ENCODE measurements around the gene ARFGEF2. TPM values are rescaled to one million over a fixed set of nuclear protein-coding genes. Genes with fewer than 3 reads are reported as not detected.

The ARFGEF2 gene
- total and polyA plus RNA-seq, 4 donors = 10.3 to 51.3 (median 16.6) TPM

GRCh38 chr20:48897305-48898010, 24.1 kb upstream of the ARFGEF2 start:
- Histone ChIP-seq H3K4me3 (ENCODE audit: low read depth in 1 of 3, low read length in 3 of 3) (no peak overlapping the region), H3K27ac (ENCODE audit: low read depth in 1 of 2, low read length in 2 of 2) (no peak overlapping the region), H3K36me3 (ENCODE audit: control insufficient read depth in 4 of 4, insufficient read depth in 3 of 4, low read depth in 1 of 4, low read length in 3 of 4) (no peaks in the 10 kb centered on the region), H3K9ac (ENCODE audit: low read depth in 1 of 2, low read length in 2 of 2) (no peak overlapping the region), H3K27me3 (ENCODE audit: control insufficient read depth in 4 of 4, insufficient read depth in 4 of 4, low read length in 3 of 4) (no peaks in the 10 kb centered on the region), H3K4me1 (ENCODE audit: control insufficient read depth in 4 of 4, insufficient read depth in 4 of 4, low read length in 3 of 4) (no peaks in the 10 kb centered on the region), H3K9me3 (ENCODE audit: control insufficient read depth in 4 of 4, low read length in 3 of 4) (no peaks in the 10 kb centered on the region)
- no peak for TF ChIP-seq TAF1 (conservative IDR thresholded peaks at IDR 0.05)
- TF ChIP-seq, protein P1, sequence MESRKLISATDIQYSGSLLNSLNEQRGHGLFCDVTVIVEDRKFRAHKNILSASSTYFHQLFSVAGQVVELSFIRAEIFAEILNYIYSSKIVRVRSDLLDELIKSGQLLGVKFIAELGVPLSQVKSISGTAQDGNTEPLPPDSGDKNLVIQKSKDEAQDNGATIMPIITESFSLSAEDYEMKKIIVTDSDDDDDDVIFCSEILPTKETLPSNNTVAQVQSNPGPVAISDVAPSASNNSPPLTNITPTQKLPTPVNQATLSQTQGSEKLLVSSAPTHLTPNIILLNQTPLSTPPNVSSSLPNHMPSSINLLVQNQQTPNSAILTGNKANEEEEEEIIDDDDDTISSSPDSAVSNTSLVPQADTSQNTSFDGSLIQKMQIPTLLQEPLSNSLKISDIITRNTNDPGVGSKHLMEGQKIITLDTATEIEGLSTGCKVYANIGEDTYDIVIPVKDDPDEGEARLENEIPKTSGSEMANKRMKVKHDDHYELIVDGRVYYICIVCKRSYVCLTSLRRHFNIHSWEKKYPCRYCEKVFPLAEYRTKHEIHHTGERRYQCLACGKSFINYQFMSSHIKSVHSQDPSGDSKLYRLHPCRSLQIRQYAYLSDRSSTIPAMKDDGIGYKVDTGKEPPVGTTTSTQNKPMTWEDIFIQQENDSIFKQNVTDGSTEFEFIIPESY (IDR thresholded peaks at IDR 0.05) = no peak
- no peak for TF ChIP-seq SP1 (IDR thresholded peaks at IDR 0.05)
- TF ChIP-seq, protein P2, sequence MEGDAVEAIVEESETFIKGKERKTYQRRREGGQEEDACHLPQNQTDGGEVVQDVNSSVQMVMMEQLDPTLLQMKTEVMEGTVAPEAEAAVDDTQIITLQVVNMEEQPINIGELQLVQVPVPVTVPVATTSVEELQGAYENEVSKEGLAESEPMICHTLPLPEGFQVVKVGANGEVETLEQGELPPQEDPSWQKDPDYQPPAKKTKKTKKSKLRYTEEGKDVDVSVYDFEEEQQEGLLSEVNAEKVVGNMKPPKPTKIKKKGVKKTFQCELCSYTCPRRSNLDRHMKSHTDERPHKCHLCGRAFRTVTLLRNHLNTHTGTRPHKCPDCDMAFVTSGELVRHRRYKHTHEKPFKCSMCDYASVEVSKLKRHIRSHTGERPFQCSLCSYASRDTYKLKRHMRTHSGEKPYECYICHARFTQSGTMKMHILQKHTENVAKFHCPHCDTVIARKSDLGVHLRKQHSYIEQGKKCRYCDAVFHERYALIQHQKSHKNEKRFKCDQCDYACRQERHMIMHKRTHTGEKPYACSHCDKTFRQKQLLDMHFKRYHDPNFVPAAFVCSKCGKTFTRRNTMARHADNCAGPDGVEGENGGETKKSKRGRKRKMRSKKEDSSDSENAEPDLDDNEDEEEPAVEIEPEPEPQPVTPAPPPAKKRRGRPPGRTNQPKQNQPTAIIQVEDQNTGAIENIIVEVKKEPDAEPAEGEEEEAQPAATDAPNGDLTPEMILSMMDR (IDR thresholded peaks at IDR 0.05; ENCODE audit: low read depth, low read length, missing input control) = no peak
- TF ChIP-seq RXRA (IDR thresholded peaks at IDR 0.05) = no peak
- TF ChIP-seq NR2F2 (IDR thresholded peaks at IDR 0.05) = no peak
- TF ChIP-seq FOXA1 (IDR thresholded peaks at IDR 0.05) = no peak
- no peak for TF ChIP-seq HNF4G (IDR thresholded peaks at IDR 0.05)
- TF ChIP-seq JUND (IDR thresholded peaks at IDR 0.05) = no peak
- TF ChIP-seq, protein P3, sequence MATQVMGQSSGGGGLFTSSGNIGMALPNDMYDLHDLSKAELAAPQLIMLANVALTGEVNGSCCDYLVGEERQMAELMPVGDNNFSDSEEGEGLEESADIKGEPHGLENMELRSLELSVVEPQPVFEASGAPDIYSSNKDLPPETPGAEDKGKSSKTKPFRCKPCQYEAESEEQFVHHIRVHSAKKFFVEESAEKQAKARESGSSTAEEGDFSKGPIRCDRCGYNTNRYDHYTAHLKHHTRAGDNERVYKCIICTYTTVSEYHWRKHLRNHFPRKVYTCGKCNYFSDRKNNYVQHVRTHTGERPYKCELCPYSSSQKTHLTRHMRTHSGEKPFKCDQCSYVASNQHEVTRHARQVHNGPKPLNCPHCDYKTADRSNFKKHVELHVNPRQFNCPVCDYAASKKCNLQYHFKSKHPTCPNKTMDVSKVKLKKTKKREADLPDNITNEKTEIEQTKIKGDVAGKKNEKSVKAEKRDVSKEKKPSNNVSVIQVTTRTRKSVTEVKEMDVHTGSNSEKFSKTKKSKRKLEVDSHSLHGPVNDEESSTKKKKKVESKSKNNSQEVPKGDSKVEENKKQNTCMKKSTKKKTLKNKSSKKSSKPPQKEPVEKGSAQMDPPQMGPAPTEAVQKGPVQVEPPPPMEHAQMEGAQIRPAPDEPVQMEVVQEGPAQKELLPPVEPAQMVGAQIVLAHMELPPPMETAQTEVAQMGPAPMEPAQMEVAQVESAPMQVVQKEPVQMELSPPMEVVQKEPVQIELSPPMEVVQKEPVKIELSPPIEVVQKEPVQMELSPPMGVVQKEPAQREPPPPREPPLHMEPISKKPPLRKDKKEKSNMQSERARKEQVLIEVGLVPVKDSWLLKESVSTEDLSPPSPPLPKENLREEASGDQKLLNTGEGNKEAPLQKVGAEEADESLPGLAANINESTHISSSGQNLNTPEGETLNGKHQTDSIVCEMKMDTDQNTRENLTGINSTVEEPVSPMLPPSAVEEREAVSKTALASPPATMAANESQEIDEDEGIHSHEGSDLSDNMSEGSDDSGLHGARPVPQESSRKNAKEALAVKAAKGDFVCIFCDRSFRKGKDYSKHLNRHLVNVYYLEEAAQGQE (IDR thresholded peaks at IDR 0.05) = no peak
- TF ChIP-seq, protein P4, sequence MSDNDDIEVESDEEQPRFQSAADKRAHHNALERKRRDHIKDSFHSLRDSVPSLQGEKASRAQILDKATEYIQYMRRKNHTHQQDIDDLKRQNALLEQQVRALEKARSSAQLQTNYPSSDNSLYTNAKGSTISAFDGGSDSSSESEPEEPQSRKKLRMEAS (IDR thresholded peaks at IDR 0.05) = no peak
- no peak for TF ChIP-seq HNF4A (conservative IDR thresholded peaks at IDR 0.05)
- no peak for TF ChIP-seq GABPA (IDR thresholded peaks at IDR 0.05 in 1 of 2, conservative IDR thresholded peaks at IDR 0.05 in 1 of 2)
- TF ChIP-seq YY1 (IDR thresholded peaks at IDR 0.05) = no peak
- no peak for TF ChIP-seq EGR1 (IDR thresholded peaks at IDR 0.05; ENCODE audit: low read depth in 2 of 2)
- no peak for TF ChIP-seq RAD21 (IDR thresholded peaks at IDR 0.05)
- TF ChIP-seq FOXA2 (IDR thresholded peaks at IDR 0.05) = no peak
- DNase-seq (ENCODE audit: low spot score) = no peak
- WGBS = 92% methylated on average over 4 of the region's 4 CpGs
